Pulmonary artery endothelial cell (primary cell): ENCODE results near the gene TNK2. TPM values are rescaled to one million over a fixed set of nuclear protein-coding genes. Genes with fewer than 3 reads are reported as not detected.
"Not testable (repeated sequence)": the region's sequence is repeated elsewhere in the genome, so short reads cannot be mapped to it uniquely, and the experiment has no call there.

Experiments
- DNase-seq: peaks from one replicate; pipeline ENCODE4 v3.0.0-alpha.2; 2011; ENCODE audit warnings: low read depth, low spot score
- total RNA-seq: library from RNA; depleted of rRNA; stranded (reverse); fragments of >200 nt; gene quantifications from 2 replicates; pipeline ENCODE4 v1.2.3, GENCODE V29; 2014

Gene TNK2
- total RNA-seq, 1 donor from 2014 or later: 8.0 TPM

DNA sequence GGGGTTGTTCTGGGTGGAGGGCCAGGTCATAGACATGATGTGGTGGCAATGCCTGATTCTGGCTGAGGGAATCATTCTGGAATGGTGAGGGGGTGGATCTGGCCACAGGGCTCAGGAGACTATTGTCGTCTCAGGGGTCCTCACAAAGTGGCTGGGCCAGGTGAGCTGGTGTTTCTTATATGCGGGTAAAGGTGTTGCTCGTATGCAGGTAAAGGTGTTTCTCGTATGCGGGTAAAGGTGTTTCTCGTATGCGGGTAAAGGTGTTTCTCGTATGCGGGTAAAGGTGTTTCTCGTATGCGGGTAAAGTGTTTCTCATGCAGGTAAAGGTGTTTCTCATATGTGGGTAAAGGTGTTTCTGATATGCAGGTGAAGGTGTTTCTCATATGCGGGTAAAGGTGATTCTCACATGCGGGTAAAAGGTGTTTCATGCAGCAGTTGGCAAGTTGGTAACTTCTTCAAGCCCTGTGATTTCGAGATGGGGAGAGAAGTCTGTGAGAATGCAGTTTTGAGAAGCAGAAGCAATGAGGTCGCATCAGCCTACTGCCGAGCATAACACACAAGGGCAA, 86.1 kb downstream of the TNK2 start:
- DNase-seq: no peak

DNA sequence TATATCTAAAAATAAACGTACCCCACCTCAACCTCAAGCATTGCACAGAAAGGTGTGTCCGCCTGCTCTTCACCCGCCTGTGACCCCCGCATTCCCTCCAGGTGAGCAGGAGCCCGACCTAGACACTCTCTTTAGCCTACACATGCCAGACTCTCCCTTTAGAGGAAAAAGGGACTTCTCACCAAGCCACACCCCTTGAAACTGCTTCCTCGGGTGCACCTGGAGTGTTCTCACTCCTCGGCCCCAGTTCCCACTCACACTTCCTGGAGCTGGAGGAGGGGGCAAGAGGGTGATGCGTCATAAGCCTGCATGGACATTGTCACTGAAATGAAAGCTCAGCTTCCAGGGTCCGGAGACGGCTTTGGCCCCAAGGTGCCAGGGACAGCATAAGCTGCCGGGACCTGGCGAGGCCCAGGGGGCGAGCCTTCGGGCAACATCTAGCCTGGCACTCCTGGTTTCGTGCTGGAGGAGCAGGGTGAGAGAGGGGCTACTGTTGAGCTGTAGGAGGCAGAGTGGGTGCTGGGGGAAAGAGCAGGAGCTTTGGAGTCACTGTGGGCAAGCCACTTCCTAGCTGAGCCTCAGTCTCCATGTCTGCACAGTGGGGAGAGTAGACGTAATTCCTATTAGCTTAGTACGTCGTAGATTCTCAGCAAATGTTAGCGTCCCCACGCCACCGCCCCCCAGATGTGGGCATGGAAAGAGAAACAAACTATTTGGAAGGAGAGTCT, 86.8 kb downstream of the TNK2 start:
- no peak for DNase-seq

DNA sequence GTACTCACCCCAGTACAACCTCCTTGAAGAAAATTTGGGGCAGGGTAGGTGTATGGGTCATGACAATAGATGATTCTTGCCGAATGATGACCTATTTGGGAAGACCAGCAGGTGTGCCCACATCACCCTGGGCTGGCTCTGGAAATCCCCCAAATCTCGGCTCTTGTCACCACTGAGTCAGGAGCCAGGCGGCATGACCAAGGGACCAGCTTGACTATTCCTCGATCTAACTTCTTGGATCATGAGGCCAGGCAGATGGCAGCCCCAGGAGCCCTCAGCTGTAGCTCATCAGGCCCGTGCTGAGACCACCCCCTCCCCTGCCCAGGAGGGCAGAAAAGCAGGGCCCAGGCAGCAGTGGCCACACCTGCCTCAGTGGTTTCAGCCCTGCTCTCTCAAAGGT, 87.5 kb downstream of the TNK2 start:
- DNase-seq: no peak

DNA sequence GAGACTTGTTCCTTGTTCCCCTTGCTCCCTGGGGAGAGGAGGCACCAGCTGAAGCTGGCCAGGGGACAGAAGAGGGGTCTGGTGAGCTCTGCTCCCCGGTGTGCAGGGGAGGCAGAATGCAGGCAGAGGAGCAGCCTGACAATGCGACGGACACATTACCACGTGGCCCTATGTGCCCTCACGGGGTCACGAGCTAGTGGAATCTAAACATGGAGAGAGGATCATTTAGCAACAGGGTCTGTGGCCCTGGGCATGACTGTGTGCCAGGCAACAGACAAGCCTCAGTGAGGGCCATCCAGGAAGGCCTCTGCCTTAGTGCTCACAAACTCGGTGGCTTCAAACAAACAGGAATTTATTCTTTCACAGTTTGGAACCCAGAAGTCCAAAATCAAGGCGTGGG, 88.2 kb downstream of the TNK2 start:
- DNase-seq: no peak

DNA sequence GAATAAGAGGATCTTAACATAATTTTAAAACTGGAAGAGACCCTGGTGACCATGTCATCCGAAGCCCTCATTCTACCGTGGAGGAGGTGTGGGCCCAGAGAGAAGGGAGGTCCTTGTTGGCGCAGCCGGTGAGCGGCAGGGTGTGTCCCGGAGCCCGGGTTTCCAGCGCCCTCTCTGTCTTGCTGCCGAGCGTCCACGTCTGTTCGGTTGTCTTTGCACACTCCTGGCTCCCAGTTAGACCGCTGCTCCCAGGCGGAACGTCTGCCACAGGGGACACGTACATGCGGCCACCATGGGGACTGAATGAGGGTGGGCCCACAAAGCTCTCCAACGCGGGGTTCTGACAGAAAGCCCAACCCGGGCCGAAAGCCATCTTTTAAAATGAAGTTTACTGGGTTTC, 90.0 kb downstream of the TNK2 start:
- no peak for DNase-seq

DNA sequence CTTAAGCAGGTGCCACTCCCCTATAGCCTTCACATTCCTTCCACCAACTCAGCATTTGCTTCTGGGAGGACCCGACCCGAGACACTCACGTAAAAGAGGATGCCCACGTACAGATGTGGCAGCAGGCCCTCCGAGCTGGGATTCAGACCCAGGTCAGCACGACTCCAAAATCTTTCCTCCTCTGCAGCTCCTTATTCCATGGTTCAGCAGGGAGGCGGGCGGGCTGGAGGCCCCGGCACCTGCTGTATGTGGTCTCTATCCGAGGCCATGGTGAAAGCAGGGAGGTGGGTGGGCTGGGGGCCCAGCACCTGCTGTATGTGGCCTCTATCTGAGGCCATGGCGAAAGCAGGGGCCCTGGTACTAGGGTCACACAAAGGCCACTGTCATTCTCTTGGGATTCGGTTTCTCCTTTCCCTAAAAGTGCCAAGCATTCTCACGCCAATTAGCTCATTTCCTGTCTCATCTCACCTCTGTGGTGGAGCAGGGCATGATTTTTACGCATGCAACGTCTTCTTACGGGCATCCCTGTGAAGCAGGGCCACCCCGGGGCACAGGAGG, 90.7 kb downstream of the TNK2 start:
- DNase-seq: no peak

DNA sequence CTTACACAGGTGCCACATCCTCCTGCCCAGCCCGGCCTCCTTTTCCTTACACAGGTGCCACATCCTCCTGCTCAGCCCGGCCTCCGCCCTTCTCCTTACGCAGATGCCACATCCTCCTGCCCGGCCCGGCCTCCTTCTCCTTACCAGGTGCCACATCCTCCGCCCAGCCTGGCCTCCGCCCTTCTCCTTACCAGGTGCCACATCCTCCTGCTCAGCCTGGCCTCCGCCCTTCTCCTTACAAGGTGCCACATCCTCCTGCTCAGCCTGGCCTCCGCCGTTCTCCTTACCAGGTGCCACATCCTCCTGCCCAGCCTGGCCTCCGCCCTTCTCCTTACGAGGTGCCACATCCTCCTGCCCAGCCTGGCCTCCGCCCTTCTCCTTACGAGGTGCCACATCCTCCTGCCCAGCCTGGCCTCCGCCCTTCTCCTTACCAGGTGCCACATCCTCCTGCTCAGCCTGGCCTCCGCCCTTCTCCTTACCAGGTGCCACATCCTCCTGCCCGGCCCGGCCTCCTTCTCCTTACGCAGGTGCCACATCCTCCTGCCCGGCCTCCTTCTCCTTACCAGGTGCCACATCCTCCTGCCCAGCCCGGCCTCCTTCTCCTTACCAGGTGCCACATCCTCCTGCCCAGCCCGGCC, 92.0 kb downstream of the TNK2 start:
- DNase-seq: not testable (repeated sequence)

DNA sequence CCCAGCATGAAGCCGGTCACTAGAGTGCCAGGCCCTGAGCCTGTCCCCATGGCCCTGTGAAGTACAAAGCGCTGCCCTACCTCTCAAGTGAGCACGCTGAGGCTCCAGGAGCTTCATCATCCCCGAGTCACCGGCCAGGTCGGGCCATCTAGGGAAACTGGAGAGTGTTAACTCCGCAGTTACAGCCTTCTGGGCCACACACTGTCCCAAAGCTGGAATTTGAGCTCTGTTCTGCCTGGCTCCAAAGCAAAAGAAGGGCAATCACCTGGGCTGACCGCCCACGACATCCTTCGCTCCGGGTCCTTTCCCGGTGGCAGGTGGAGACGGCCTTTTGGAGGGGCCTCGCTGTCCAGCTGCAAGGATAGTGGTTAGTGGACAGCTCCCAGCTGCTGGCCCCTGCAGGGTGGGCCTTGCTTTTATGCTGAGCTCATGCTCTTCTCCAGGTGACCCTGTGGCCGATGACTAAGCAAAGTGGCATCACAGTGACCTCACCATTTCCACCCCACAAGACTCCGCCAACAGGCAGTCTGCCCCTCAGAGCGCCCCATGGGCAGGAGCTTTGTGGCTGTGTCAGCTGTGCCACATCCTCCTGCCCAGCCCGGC, 93.1 kb downstream of the TNK2 start:
- no peak for DNase-seq

DNA sequence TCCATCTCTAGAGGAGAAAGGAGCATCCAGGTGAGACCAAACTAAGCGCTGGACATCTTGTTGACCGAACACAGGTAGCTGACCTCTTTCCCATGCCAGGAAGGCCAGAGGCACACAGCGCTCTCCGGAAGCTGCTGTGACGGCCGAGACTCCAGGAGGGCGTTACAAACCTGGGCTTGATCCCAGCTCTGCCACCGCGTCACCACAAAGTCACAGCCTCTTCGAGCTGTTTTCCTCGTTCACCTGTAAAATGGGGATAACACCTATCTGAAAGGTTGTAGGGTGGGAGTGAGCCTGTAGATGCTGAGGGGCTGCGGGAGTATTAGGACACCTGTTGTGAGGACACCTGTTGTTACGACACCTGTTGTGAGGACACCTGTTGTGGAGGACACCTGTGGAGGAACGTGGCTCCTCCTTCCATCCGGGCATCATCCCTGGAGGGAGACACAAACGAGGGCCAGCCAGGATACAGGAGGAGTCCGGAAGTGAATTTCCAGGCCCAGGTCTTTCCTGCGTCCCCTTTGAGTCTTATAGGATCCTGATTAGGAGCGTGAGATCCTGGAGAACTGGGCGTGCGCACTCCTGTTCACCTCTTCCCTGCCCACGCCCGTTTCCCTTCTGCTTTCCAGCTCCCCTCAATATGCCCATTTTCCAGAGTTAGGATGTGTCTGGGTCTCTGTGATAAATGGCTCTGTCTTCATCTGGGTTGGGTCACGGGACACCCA, 94.3 kb downstream of the TNK2 start:
- no peak for DNase-seq

Other genes with a start within 250 kb of the TNK2 start
- 0.20 TPM in 1 of 2 replicates, not detected in the other for gene MUC20, start 187.6 kb downstream of the TNK2 start, total RNA-seq
- not detected in 2 replicates for gene MUC4, start 96.6 kb downstream of the TNK2 start, total RNA-seq
- 268 and 281 TPM in 2 replicates for gene TFRC, start 173.5 kb upstream of the TNK2 start, total RNA-seq